ENCODE results near the gene OR10T2. TPM values are rescaled to one million over a fixed set of nuclear protein-coding genes. Genes with fewer than 3 reads are reported as not detected.

The OR10T2 gene
- total RNA-seq, 4 donors from 2014 or later, result not detected

GRCh38 chr1:158362941-158363340 lies 36.3 kb downstream of the OR10T2 start:
- Histone ChIP-seq H3K9me3 (no peaks in the 10 kb centered on the region), H3K27ac (no peak overlapping the region), H3K36me3 (no peaks in the 10 kb centered on the region), H3K27me3 (no peaks in the 10 kb centered on the region), H3K4me1 (no peaks in the 10 kb centered on the region), H3K4me3 (no peak overlapping the region)
- intact Hi-C loops (cut with DNase I; ENCODE audit: low total_unique reads), result no loop called here
- DNase-seq, result no peak
- TF ChIP-seq, protein P1, sequence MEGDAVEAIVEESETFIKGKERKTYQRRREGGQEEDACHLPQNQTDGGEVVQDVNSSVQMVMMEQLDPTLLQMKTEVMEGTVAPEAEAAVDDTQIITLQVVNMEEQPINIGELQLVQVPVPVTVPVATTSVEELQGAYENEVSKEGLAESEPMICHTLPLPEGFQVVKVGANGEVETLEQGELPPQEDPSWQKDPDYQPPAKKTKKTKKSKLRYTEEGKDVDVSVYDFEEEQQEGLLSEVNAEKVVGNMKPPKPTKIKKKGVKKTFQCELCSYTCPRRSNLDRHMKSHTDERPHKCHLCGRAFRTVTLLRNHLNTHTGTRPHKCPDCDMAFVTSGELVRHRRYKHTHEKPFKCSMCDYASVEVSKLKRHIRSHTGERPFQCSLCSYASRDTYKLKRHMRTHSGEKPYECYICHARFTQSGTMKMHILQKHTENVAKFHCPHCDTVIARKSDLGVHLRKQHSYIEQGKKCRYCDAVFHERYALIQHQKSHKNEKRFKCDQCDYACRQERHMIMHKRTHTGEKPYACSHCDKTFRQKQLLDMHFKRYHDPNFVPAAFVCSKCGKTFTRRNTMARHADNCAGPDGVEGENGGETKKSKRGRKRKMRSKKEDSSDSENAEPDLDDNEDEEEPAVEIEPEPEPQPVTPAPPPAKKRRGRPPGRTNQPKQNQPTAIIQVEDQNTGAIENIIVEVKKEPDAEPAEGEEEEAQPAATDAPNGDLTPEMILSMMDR (IDR thresholded peaks at IDR 0.05), result no peak
- TF ChIP-seq POLR2A (IDR thresholded peaks at IDR 0.05), result no peak

GRCh38 chr1:158362482-158362881 lies 36.8 kb downstream of the OR10T2 start:
- no peak overlapping the region for H3K27ac ChIP-seq
- H3K27me3 ChIP-seq, result no peaks in the 10 kb centered on the region
- H3K4me3 ChIP-seq, result no peak overlapping the region
- DNase-seq, result no peak
- no peaks in the 10 kb centered on the region for H3K36me3 ChIP-seq
- intact Hi-C loops (cut with DNase I; ENCODE audit: low total_unique reads), result no loop called here
- no peaks in the 10 kb centered on the region for H3K4me1 ChIP-seq
- TF ChIP-seq, protein P1 (IDR thresholded peaks at IDR 0.05), result no peak
- no peak for TF ChIP-seq POLR2A (IDR thresholded peaks at IDR 0.05)
- H3K9me3 ChIP-seq, result no peaks in the 10 kb centered on the region

DNA sequence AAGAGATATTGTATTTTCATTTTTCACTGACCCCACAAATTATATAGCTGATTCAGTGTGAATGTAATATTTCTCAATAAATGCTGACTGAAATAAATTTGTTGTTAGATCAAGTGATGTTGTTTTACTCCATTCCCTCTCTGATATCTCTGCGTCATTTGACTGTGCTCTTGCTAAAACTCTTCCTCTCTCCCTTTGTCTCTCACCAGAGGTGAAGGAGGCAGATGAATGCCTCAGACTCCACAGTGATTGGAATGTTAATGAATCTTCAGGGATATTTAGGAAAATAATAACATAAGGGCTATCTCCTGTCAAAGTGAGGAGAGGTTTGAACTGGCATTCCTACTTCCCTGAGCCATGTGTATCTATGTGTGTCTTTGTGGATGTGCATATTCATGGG lies 41.8 kb downstream of the OR10T2 start:
- Histone ChIP-seq H3K4me1 (no peaks in the 10 kb centered on the region), H3K4me3 (no peak overlapping the region), H3K27ac (no peak overlapping the region), H3K9me3 (no peaks in the 10 kb centered on the region), H3K27me3 (no peaks in the 10 kb centered on the region), H3K36me3 (no peaks in the 10 kb centered on the region)
- TF ChIP-seq, protein P1 (IDR thresholded peaks at IDR 0.05), result no peak
- TF ChIP-seq POLR2A (IDR thresholded peaks at IDR 0.05), result no peak
- DNase-seq, result no peak
- intact Hi-C loops (cut with DNase I; ENCODE audit: low total_unique reads), result no loop called here

- Histone ChIP-seq H3K4me1 (no peaks in the 10 kb centered on the region), H3K36me3 (no peaks in the 10 kb centered on the region), H3K27me3 (no peaks in the 10 kb centered on the region), H3K27ac (no peak overlapping the region), H3K9me3 (no peaks in the 10 kb centered on the region), H3K4me3 (no peak overlapping the region)
- intact Hi-C loops (cut with DNase I; ENCODE audit: low total_unique reads), result no loop called here
- no peak for TF ChIP-seq POLR2A (IDR thresholded peaks at IDR 0.05)
- TF ChIP-seq, protein P1 (IDR thresholded peaks at IDR 0.05), result no peak
- DNase-seq, result no peak
Observed at GRCh38 chr1:158356616-158357015, 42.6 kb downstream of the OR10T2 start.

DNA sequence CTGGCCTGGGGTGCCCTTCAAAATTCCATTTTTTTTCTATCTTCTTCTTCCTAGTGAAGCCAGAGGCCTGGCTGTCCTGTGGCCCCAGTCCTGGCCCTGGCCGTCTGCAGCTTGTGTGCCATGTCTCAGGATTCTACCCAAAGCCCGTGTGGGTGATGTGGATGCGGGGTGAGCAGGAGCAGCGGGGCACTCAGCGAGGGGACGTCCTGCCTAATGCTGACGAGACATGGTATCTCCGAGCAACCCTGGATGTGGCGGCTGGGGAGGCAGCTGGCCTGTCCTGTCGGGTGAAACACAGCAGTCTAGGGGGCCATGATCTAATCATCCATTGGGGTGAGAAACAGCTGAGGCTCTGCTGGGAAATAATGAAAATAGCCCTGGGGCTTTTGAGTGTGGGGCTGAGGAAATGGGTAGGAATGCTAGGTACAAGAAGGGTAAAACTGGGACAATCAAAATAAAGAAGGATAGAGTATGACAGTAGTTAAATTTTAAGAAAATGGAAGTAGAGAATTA lies 43.4 kb downstream of the OR10T2 start:
- intact Hi-C loops (cut with DNase I; ENCODE audit: low total_unique reads), result no loop called here
- no peak overlapping the region for H3K4me3 ChIP-seq
- no peak for TF ChIP-seq POLR2A (IDR thresholded peaks at IDR 0.05)
- TF ChIP-seq, protein P1 (IDR thresholded peaks at IDR 0.05), result no peak
- no peaks in the 10 kb centered on the region for H3K4me1 ChIP-seq
- H3K27ac ChIP-seq, result no peak overlapping the region
- DNase-seq, result no peak
- no peaks in the 10 kb centered on the region for H3K9me3 ChIP-seq
- no peaks in the 10 kb centered on the region for H3K27me3 ChIP-seq
- H3K36me3 ChIP-seq, result no peaks in the 10 kb centered on the region

All from uterus (tissue), 4 donors.